Mammary epithelial cell (primary cell): ENCODE data around the gene FBLIM1.

ENCODE experiments used
- EZH2 ChIP-seq: IDR thresholded peaks from 2 replicates; pipeline ENCODE4 v1.6.1; 2012; ENCODE audit warnings: low read length, inconsistent platforms, borderline replicate concordance
- TF ChIP-seq, protein P1 (sequence below), 2 donors: IDR thresholded peaks in 1 of 2; conservative IDR thresholded peaks in 1 of 2; 2 replicates each; pipeline ENCODE4 v1.5.1; 2011 to 2012; ENCODE audit warnings: inconsistent platforms in 2 of 2, low read length in 2 of 2, mild to moderate bottlenecking in 2 of 2, control low read depth in 1 of 2, low read depth in 1 of 2; ENCODE audit not compliant: insufficient read depth in 1 of 2; ENCODE audit errors: extremely low read depth in 1 of 2

DNA sequence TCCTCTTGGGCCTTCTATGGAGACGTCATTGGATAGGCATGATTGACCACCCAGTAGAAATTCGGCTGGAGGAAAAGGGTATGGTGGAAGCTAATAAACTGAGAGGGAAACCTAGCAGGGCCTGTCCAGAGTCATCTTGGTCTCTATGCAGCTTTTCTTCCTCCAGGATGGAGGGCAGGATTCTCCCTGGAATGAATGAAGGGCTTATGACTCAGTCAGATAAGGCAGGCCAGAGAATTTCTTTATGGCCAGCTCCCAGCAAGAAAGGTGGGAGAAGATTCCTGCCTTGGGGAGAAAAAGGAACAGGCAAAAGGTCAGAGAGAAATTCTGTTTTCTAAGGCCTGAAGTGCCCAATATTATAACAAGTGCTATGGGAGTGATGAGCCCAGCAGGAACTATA is 17.1 kb downstream of the FBLIM1 start:
- TF ChIP-seq, protein P1, sequence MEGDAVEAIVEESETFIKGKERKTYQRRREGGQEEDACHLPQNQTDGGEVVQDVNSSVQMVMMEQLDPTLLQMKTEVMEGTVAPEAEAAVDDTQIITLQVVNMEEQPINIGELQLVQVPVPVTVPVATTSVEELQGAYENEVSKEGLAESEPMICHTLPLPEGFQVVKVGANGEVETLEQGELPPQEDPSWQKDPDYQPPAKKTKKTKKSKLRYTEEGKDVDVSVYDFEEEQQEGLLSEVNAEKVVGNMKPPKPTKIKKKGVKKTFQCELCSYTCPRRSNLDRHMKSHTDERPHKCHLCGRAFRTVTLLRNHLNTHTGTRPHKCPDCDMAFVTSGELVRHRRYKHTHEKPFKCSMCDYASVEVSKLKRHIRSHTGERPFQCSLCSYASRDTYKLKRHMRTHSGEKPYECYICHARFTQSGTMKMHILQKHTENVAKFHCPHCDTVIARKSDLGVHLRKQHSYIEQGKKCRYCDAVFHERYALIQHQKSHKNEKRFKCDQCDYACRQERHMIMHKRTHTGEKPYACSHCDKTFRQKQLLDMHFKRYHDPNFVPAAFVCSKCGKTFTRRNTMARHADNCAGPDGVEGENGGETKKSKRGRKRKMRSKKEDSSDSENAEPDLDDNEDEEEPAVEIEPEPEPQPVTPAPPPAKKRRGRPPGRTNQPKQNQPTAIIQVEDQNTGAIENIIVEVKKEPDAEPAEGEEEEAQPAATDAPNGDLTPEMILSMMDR (conservative IDR thresholded peaks at IDR 0.05 in 1 of 2, IDR thresholded peaks at IDR 0.05 in 1 of 2; ENCODE audit: extremely low read depth in 1 of 2, insufficient read depth in 1 of 2, low read depth in 1 of 2, low read length in 2 of 2), result no peak
- TF ChIP-seq EZH2, result no peak
